ENCODE measurements around the gene RHBDF1.
"Not testable (repeated sequence)": the region's sequence is repeated elsewhere in the genome, so short reads cannot be mapped to it uniquely, and the experiment has no call there.

Gene RHBDF1

GRCh38 chr16:10772-11171, 61.7 kb downstream of the RHBDF1 start:
- CTCF ChIA-PET; DNase-seq (ENCODE audit: extremely low spot score); POLR2A ChIA-PET: not testable (repeated sequence)

- CTCF ChIA-PET, result interaction anchor here (0.6 kb wide), 1 partner anchor 119 kb away, joined by 4 read pairs; no protein-coding TSS in a partner anchor
- TF ChIP-seq ZNF384 (IDR thresholded peaks at IDR 0.05) (no peak), SP1 (IDR thresholded peaks at IDR 0.05) (no peak), FOXK2 (IDR thresholded peaks at IDR 0.05) (no peak), NFRKB (IDR thresholded peaks at IDR 0.05) (no peak), L3MBTL2 (conservative IDR thresholded peaks at IDR 0.05) (no peak), CTBP1 (IDR thresholded peaks at IDR 0.05; ENCODE audit: borderline replicate concordance) (no peak), TARDBP (IDR thresholded peaks at IDR 0.05) (no peak), FOXM1 (IDR thresholded peaks at IDR 0.05; ENCODE audit: borderline replicate concordance) (no peak), LEF1 (IDR thresholded peaks at IDR 0.05; ENCODE audit: borderline replicate concordance) (no peak), FOXA1 (IDR thresholded peaks at IDR 0.05) (no peak), ELF4 (IDR thresholded peaks at IDR 0.05) (no peak), HDGF (IDR thresholded peaks at IDR 0.05; ENCODE audit: borderline replicate concordance) (no peak)
- POLR2A ChIA-PET, result no interaction called here
- DNase-seq (ENCODE audit: extremely low spot score), result no peak
Observed at GRCh38 chr16:9903-10665, 62.3 kb downstream of the RHBDF1 start.

Data from HEK293T (cell line).